Natural killer cell (primary cell): ENCODE measurements around the gene C5AR1. TPM values are rescaled to one million over a fixed set of nuclear protein-coding genes. Genes with fewer than 3 reads are reported as not detected.

Source experiments
- ATAC-seq, 3 donors: fragments of 150-1000 bp in 2 of 3; fragments of 200-7000 bp in 1 of 3; cut with Tn5 transposase; 1 replicate in 1 of 3; 2 replicates in 2 of 3; pipeline ENCODE4 v1.10.0; 2021; ENCODE audit warnings: mild to moderate bottlenecking in 2 of 3, moderate library complexity in 2 of 3
- DNase-seq, 2 donors: peaks; one replicate each; pipeline versions ENCODE4 v3.0.0 to v3.0.0-alpha.2; 2013 to 2021; ENCODE audit warnings: mixed read lengths in 1 of 2
- H3K27ac ChIP-seq: one replicate; pipeline ENCODE4 v1.5.1; 2013; ENCODE audit warnings: mild to moderate bottlenecking, low read length
- H3K27me3 ChIP-seq: one replicate; pipeline ENCODE4 v1.6.1; 2013; ENCODE audit warnings: low read length; ENCODE audit not compliant: control insufficient read depth, insufficient read depth
- H3K36me3 ChIP-seq: one replicate; pipeline ENCODE4 v1.6.1; 2013; ENCODE audit warnings: low read length; ENCODE audit not compliant: control insufficient read depth, insufficient read depth
- H3K4me1 ChIP-seq: one replicate; pipeline ENCODE4 v1.6.1; 2013; ENCODE audit warnings: low read length; ENCODE audit not compliant: control insufficient read depth, insufficient read depth
- H3K4me3 ChIP-seq: one replicate; pipeline ENCODE4 v1.5.1; 2013; ENCODE audit warnings: low read length
- H3K9me3 ChIP-seq: one replicate; pipeline ENCODE4 v1.6.1; 2013; ENCODE audit warnings: low read length; ENCODE audit not compliant: control insufficient read depth, insufficient read depth
- H3K27ac Mint-ChIP-seq, 2 donors: one replicate each; pipeline ENCODE4 v1.8.0; 2022; ENCODE audit warnings: mild to moderate bottlenecking in 2 of 2, mixed read lengths in 2 of 2, moderate library complexity in 1 of 2
- H3K27me3 Mint-ChIP-seq, 2 donors: one replicate each; pipeline ENCODE4 v1.8.0; 2022; ENCODE audit warnings: low read depth in 2 of 2, mixed read lengths in 2 of 2
- H3K36me3 Mint-ChIP-seq: one replicate; pipeline ENCODE4 v1.8.0; 2022; ENCODE audit warnings: mixed read lengths
- H3K4me1 Mint-ChIP-seq, 2 donors: one replicate each; pipeline ENCODE4 v1.8.0; 2022; ENCODE audit warnings: mixed read lengths in 2 of 2
- H3K4me3 Mint-ChIP-seq: one replicate; pipeline ENCODE4 v1.8.0; 2022; ENCODE audit warnings: mild to moderate bottlenecking, moderate library complexity, mixed read lengths
- H3K9me3 Mint-ChIP-seq, 2 donors: one replicate each; pipeline ENCODE4 v1.8.0; 2022; ENCODE audit warnings: mixed read lengths in 2 of 2
- WGBS: methylation state at CpG from one replicate; pipeline ENCODE4 v1.1.7; 2013; ENCODE audit warnings: missing lambda C conversion rate; ENCODE audit not compliant: insufficient coverage; 5-methylcytosine and 5-hydroxymethylcytosine counted together
- intact Hi-C: fragments of 100-400 bp; cut with micrococcal nuclease; formaldehyde crosslinking; loops from one replicate; pipeline ENCODE4 v1.14.2; 2022
- total RNA-seq, 4 donors: library from RNA; stranded (reverse); fragments of 120-200 nt in 1 of 4; gene quantifications; one replicate each; pipeline versions ENCODE4 v1.2.3 to v1.2.4, GENCODE V29; 2013 to 2022
- TF ChIP-seq, protein P1 (sequence below): fragments of 200-600 bp; IDR thresholded peaks from one replicate; pipeline ENCODE4 v1.8.0; 2022; ENCODE audit warnings: antibody characterized with exemption

The C5AR1 gene
- total RNA-seq, 3 donors from 2014 or later (not counting 1 experiment from before 2014, with no cell fraction given), result 11.4 to 42.7 (median 28.7) TPM

DNA sequence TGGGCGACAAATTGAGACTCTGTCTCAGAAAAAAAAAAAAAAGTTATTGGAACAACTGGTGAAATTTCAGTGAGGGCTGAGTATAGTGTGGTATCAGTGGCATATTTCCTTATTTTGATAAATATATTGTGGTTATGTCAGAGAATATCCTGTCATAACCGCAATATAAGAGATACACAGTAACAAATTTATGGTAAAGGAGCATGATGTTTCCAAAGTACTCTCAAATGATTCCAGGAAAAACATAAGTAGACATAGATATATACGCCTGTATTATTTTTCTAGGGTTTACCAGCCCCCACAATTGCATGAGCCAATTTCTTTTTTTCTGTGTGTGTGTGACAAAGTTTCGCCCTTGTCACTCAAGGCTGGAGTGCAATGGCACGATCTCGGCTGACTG, 5.7 kb upstream of the C5AR1 start:
- no peak for DNase-seq
- H3K4me3 ChIP-seq, result no peak overlapping the region
- no peak overlapping the region for H3K4me3 Mint-ChIP-seq
- ATAC-seq, result no peak
- WGBS, result 19% methylated on average over 4 of the region's 6 CpGs
- peaks cover 13 to 18% of the 10 kb centered on the region in 2 donors for H3K27me3 Mint-ChIP-seq
- H3K36me3 Mint-ChIP-seq, result no peaks in the 10 kb centered on the region
- TF ChIP-seq, protein P1, sequence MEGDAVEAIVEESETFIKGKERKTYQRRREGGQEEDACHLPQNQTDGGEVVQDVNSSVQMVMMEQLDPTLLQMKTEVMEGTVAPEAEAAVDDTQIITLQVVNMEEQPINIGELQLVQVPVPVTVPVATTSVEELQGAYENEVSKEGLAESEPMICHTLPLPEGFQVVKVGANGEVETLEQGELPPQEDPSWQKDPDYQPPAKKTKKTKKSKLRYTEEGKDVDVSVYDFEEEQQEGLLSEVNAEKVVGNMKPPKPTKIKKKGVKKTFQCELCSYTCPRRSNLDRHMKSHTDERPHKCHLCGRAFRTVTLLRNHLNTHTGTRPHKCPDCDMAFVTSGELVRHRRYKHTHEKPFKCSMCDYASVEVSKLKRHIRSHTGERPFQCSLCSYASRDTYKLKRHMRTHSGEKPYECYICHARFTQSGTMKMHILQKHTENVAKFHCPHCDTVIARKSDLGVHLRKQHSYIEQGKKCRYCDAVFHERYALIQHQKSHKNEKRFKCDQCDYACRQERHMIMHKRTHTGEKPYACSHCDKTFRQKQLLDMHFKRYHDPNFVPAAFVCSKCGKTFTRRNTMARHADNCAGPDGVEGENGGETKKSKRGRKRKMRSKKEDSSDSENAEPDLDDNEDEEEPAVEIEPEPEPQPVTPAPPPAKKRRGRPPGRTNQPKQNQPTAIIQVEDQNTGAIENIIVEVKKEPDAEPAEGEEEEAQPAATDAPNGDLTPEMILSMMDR, result no peak
- H3K27me3 ChIP-seq, result no peaks in the 10 kb centered on the region
- intact Hi-C loops, result no loop called here
- peaks cover 27% of the 10 kb centered on the region for H3K4me1 ChIP-seq
- H3K27ac Mint-ChIP-seq, result no peak overlapping the region
- H3K9me3 ChIP-seq, result no peaks in the 10 kb centered on the region
- peaks cover 22 to 23% of the 10 kb centered on the region in 2 donors for H3K4me1 Mint-ChIP-seq
- no peak overlapping the region for H3K27ac ChIP-seq
- no peaks in the 10 kb centered on the region for H3K36me3 ChIP-seq
- H3K9me3 Mint-ChIP-seq, result no peaks in the 10 kb centered on the region

DNA sequence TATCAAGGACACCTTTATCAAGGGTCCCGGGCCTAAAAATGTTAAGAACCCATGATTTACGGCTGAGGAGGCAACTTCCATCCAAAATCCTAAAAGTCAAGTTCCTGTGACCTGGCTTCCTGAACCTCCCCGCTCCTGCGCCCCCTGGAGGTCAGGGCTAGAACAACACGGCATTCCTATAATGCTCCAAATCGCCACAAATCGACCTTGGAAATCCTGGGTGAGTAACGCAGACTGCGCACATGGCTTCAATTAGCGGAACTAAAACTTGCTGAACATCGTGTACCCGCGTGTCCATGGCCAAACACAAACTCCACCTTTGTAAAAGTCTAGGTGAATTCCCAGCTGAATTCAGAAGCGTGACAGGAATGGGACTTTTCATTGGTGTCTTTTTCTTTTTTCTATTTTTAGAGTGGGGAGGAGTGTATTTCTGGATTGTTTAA, 4.3 kb upstream of the C5AR1 start:
- H3K36me3 Mint-ChIP-seq, result no peaks in the 10 kb centered on the region
- no peak overlapping the region for H3K4me3 Mint-ChIP-seq
- ATAC-seq (peak; percentile 58 to 68 (median 61)), DNase-seq (peak; percentile 48 to 76)
- no peak overlapping the region for H3K27ac ChIP-seq
- no peaks in the 10 kb centered on the region for H3K27me3 ChIP-seq
- peaks cover 17 to 27% of the 10 kb centered on the region in 2 donors for H3K27me3 Mint-ChIP-seq
- no peak overlapping the region for H3K27ac Mint-ChIP-seq
- H3K9me3 ChIP-seq, result no peaks in the 10 kb centered on the region
- peaks cover 15 to 16% of the 10 kb centered on the region in 2 donors for H3K4me1 Mint-ChIP-seq
- H3K4me3 ChIP-seq, result no peak overlapping the region
- intact Hi-C loops, result no loop called here
- H3K4me1 ChIP-seq, result peaks cover 21% of the 10 kb centered on the region
- WGBS, result 4% methylated on average over 13 of the region's 14 CpGs
- H3K9me3 Mint-ChIP-seq, result no peaks in the 10 kb centered on the region
- TF ChIP-seq, protein P1, result peak; percentile 94
- no peaks in the 10 kb centered on the region for H3K36me3 ChIP-seq

DNA sequence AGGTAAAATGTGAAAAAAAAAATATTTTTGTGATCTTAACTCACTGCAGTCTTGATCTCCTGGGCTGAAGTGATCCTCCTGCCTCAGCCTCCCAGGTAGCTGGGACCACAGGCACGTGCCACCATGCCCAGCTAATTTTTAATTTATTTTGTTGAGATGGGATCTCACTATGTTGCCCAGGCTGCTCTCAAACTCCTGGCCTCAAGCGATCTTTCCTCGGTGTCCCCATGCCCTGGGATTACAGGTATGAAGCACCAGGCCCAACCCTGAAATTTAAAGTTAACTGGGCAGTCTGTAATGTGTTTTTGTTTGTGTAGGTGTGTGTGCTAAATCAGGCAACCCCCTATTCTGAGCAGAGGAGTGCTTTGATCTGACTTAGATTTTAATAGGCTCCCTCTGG, 3.4 kb upstream of the C5AR1 start:
- H3K27me3 Mint-ChIP-seq, result peaks cover 17 to 36% of the 10 kb centered on the region in 2 donors
- WGBS, result 80% methylated on average over 3 of the region's 3 CpGs

More for the DNA sequence above, 3.4 kb upstream of the C5AR1 start:
- TF ChIP-seq, protein P1, result no peak
- Mint-ChIP-seq H3K27ac (no peak overlapping the region), H3K36me3 (no peaks in the 10 kb centered on the region), H3K9me3 (no peaks in the 10 kb centered on the region), H3K4me1 (peaks cover 7 to 11% of the 10 kb centered on the region in 2 donors), H3K4me3 (no peak overlapping the region)
- H3K36me3 ChIP-seq, result no peaks in the 10 kb centered on the region
- H3K4me1 ChIP-seq, result peaks cover 14% of the 10 kb centered on the region
- ATAC-seq (no peak), DNase-seq (no peak)
- no peaks in the 10 kb centered on the region for H3K27me3 ChIP-seq
- H3K9me3 ChIP-seq, result no peaks in the 10 kb centered on the region
- no peak overlapping the region for H3K27ac ChIP-seq
- intact Hi-C loops, result no loop called here
- H3K4me3 ChIP-seq, result no peak overlapping the region
